HepG2 (cell line): ENCODE results near the gene DDX46. TPM values are rescaled to one million over a fixed set of nuclear protein-coding genes. Genes with fewer than 3 reads are reported as not detected.
A peak's percentile ranks its signal among the peaks of the same experiment; 100 is the strongest.

ENCODE experiments used
- BRD4 ChIP-seq: sonication (generic); formaldehyde crosslinking; IDR thresholded peaks from 2 replicates; pipeline ENCODE4 v1.4.0; 2020; ENCODE audit warnings: missing genetic modification reagents
- CEBPG ChIP-seq: IDR thresholded peaks from 2 replicates; pipeline ENCODE4 v1.6.1; 2016
- FOSL1 ChIP-seq: sonication (generic); formaldehyde crosslinking; IDR thresholded peaks from 2 replicates; pipeline ENCODE4 v1.9.0; 2021; ENCODE audit warnings: missing genetic modification reagents, borderline replicate concordance
- GTF3A ChIP-seq: sonication (generic); formaldehyde crosslinking; conservative IDR thresholded peaks from 2 replicates; pipeline ENCODE4 v1.4.0; 2020; ENCODE audit warnings: mild to moderate bottlenecking, missing genetic modification reagents
- HNRNPLL ChIP-seq: fragments of 200-400 bp; formaldehyde crosslinking; IDR thresholded peaks from 2 replicates; pipeline ENCODE4 v1.6.1; 2017; ENCODE audit warnings: mild to moderate bottlenecking, low read depth, low read length; ENCODE audit not compliant: poor library complexity, severe bottlenecking
- HOXA9 ChIP-seq: sonication (generic); formaldehyde crosslinking; IDR thresholded peaks from 2 replicates; pipeline ENCODE4 v1.8.1; 2022; ENCODE audit warnings: missing genetic modification reagents, mild to moderate bottlenecking, moderate library complexity, borderline replicate concordance
- IKZF5 ChIP-seq: IDR thresholded peaks from 2 replicates; pipeline ENCODE4 v1.6.1; 2018; ENCODE audit warnings: missing genetic modification reagents, mild to moderate bottlenecking, missing compliant biosample characterization
- MEF2D ChIP-seq: sonication (generic); formaldehyde crosslinking; IDR thresholded peaks from 2 replicates; pipeline ENCODE4 v1.5.1; 2020; ENCODE audit warnings: mild to moderate bottlenecking, missing genetic modification reagents
- MIER2 ChIP-seq: IDR thresholded peaks from 2 replicates; pipeline ENCODE4 v1.6.1; 2016; ENCODE audit warnings: missing biosample characterization, missing genetic modification reagents
- MLLT10 ChIP-seq: sonication (generic); formaldehyde crosslinking; IDR thresholded peaks from 2 replicates; pipeline ENCODE4 v1.4.0; 2020; ENCODE audit warnings: missing genetic modification reagents
- MTF1 ChIP-seq: sonication (generic); formaldehyde crosslinking; IDR thresholded peaks from 2 replicates; pipeline ENCODE4 v1.5.0; 2020; ENCODE audit warnings: missing genetic modification reagents
- PAWR ChIP-seq: sonication (generic); formaldehyde crosslinking; IDR thresholded peaks from 2 replicates; pipeline ENCODE4 v1.4.0; 2020; ENCODE audit warnings: missing genetic modification reagents, mild to moderate bottlenecking, borderline replicate concordance
- PCBP1 ChIP-seq: fragments of 200-400 bp; formaldehyde crosslinking; IDR thresholded peaks from 2 replicates; pipeline ENCODE4 v1.6.1; 2017; ENCODE audit warnings: mild to moderate bottlenecking, low read depth, low read length, borderline replicate concordance
- PITX1 ChIP-seq: sonication (generic); formaldehyde crosslinking; IDR thresholded peaks from 2 replicates; pipeline ENCODE4 v1.5.1; 2020; ENCODE audit warnings: mild to moderate bottlenecking, missing genetic modification reagents
- SCMH1 ChIP-seq: sonication (generic); formaldehyde crosslinking; IDR thresholded peaks from 2 replicates; pipeline ENCODE4 v1.9.0; 2021; ENCODE audit warnings: missing genetic modification reagents, mild to moderate bottlenecking, borderline replicate concordance
- SOX5 ChIP-seq: IDR thresholded peaks from 2 replicates; pipeline ENCODE4 v1.6.1; 2016; ENCODE audit warnings: borderline replicate concordance
- ZNF205 ChIP-seq: IDR thresholded peaks from 2 replicates; pipeline ENCODE4 v1.6.1; 2018; ENCODE audit warnings: missing biosample characterization, missing genetic modification reagents
- polyA plus RNA-seq, 8 experiments: library from polyadenylated mRNA; depleted of rRNA in 3 of 8; stranded (reverse) in 7 of 8; unstranded in 1 of 8; fragments of >200 nt; fragmentation: Illumina TruSeq in 4 of 8; extraction: Trizol in 4 of 8; gene quantifications; 2 replicates each; pipeline versions ENCODE4 v1.2.1 to v1.2.3, GENCODE V29; 2011 to 2016; ENCODE audit warnings: low read depth in 4 of 8, missing spikeins in 1 of 8, mixed read lengths in 1 of 8; ENCODE audit not compliant: insufficient read depth in 1 of 8
- total RNA-seq, 5 experiments: library from RNA; depleted of rRNA; stranded (reverse); fragments of >200 nt; fragmentation: Illumina TruSeq; extraction: Trizol; gene quantifications; 2 replicates each; pipeline ENCODE4 v1.2.3, GENCODE V29; 2016; ENCODE audit warnings: low read depth in 1 of 5
- TF ChIP-seq, protein P1 (sequence below): sonication (generic); formaldehyde crosslinking; IDR thresholded peaks from 2 replicates; pipeline ENCODE4 v1.5.0; 2020; ENCODE audit warnings: mild to moderate bottlenecking, missing genetic modification reagents
- TF ChIP-seq, protein P2 (sequence below): sonication (generic); formaldehyde crosslinking; IDR thresholded peaks from 2 replicates; pipeline ENCODE4 v1.4.0; 2020; ENCODE audit warnings: mild to moderate bottlenecking, missing genetic modification reagents, borderline replicate concordance

The DDX46 gene
- total and polyA plus RNA-seq, 2 of the 13 experiments (the other 11 are each of a cell fraction or from before 2014, with no cell fraction given): 27.3 to 59.3 TPM

- no peak for TF ChIP-seq SCMH1 (CRISPR knock-in tag)
- TF ChIP-seq, protein P1, sequence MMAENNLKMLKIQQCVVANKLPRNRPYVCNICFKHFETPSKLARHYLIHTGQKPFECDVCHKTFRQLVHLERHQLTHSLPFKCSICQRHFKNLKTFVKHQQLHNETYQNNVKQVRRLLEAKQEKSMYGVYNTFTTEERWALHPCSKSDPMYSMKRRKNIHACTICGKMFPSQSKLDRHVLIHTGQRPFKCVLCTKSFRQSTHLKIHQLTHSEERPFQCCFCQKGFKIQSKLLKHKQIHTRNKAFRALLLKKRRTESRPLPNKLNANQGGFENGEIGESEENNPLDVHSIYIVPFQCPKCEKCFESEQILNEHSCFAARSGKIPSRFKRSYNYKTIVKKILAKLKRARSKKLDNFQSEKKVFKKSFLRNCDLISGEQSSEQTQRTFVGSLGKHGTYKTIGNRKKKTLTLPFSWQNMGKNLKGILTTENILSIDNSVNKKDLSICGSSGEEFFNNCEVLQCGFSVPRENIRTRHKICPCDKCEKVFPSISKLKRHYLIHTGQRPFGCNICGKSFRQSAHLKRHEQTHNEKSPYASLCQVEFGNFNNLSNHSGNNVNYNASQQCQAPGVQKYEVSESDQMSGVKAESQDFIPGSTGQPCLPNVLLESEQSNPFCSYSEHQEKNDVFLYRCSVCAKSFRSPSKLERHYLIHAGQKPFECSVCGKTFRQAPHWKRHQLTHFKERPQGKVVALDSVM (CRISPR knock-in tag): peak; percentile 84
- no peak for TF ChIP-seq HOXA9 (CRISPR knock-in tag)
- peak; percentile 57; the same call in 1 of the 2 replicates for TF ChIP-seq GTF3A (CRISPR knock-in tag)
- peak; percentile 78 for TF ChIP-seq SOX5 (CRISPR knock-in tag)
- no peak for TF ChIP-seq MTF1 (CRISPR knock-in tag)
- TF ChIP-seq HNRNPLL: peak; percentile 76
- TF ChIP-seq IKZF5: peak; percentile 85
- peak; percentile 65; the same call in 1 of the 2 replicates for TF ChIP-seq BRD4
- TF ChIP-seq PCBP1: 0 out of 2 replicates have a peak, but pooled peaks have one; percentile 69
- peak; percentile 39; the same call in 1 of the 2 replicates for TF ChIP-seq MIER2
- no peak; the same call in 1 of the 2 replicates for TF ChIP-seq ZNF205 (CRISPR knock-in tag)
- TF ChIP-seq PITX1 (CRISPR knock-in tag): peak; percentile 51
- TF ChIP-seq FOSL1 (CRISPR knock-in tag): no peak
- peak; percentile 61 for TF ChIP-seq CEBPG (CRISPR knock-in tag)
- no peak for TF ChIP-seq MLLT10 (CRISPR knock-in tag)
- 0 out of 2 replicates have a peak, but pooled peaks have one; percentile 57 for TF ChIP-seq PAWR
- TF ChIP-seq, protein P2, sequence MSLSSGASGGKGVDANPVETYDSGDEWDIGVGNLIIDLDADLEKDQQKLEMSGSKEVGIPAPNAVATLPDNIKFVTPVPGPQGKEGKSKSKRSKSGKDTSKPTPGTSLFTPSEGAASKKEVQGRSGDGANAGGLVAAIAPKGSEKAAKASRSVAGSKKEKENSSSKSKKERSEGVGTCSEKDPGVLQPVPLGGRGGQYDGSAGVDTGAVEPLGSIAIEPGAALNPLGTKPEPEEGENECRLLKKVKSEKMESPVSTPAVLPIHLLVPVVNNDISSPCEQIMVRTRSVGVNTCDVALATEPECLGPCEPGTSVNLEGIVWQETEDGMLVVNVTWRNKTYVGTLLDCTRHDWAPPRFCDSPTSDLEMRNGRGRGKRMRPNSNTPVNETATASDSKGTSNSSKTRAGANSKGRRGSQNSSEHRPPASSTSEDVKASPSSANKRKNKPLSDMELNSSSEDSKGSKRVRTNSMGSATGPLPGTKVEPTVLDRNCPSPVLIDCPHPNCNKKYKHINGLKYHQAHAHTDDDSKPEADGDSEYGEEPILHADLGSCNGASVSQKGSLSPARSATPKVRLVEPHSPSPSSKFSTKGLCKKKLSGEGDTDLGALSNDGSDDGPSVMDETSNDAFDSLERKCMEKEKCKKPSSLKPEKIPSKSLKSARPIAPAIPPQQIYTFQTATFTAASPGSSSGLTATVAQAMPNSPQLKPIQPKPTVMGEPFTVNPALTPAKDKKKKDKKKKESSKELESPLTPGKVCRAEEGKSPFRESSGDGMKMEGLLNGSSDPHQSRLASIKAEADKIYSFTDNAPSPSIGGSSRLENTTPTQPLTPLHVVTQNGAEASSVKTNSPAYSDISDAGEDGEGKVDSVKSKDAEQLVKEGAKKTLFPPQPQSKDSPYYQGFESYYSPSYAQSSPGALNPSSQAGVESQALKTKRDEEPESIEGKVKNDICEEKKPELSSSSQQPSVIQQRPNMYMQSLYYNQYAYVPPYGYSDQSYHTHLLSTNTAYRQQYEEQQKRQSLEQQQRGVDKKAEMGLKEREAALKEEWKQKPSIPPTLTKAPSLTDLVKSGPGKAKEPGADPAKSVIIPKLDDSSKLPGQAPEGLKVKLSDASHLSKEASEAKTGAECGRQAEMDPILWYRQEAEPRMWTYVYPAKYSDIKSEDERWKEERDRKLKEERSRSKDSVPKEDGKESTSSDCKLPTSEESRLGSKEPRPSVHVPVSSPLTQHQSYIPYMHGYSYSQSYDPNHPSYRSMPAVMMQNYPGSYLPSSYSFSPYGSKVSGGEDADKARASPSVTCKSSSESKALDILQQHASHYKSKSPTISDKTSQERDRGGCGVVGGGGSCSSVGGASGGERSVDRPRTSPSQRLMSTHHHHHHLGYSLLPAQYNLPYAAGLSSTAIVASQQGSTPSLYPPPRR (CRISPR knock-in tag): peak; percentile 67; the same call in 1 of the 2 replicates
- TF ChIP-seq MEF2D (CRISPR knock-in tag): no peak
Observed at GRCh38 chr5:134738133-134738962, 20.2 kb upstream of the DDX46 start, which contains the start of gene CAMLG (continued).
